GM13977 (cell line): Measurements from ENCODE around the gene BABAM2.

Experiments
- DNase-seq: peaks from one replicate; pipeline ENCODE4 v3.0.0; 2012; ENCODE audit warnings: low spot score
- in situ Hi-C: fragments of 300-500 bp; cut with MboI; formaldehyde crosslinking; loops from one replicate; pipeline ENCODE4 v1.12.0; 2022; ENCODE audit warnings: low sequenced_read_pairs, low pct_unique_long_range_greater_than_20kb, mixed read lengths, inconsistent platforms; ENCODE audit not compliant: unreplicated experiment
- TF ChIP-seq, protein P1 (sequence below): IDR thresholded peaks from 2 replicates; pipeline ENCODE4 v1.5.1; 2012; ENCODE audit warnings: mild to moderate bottlenecking, control low read depth; ENCODE audit not compliant: insufficient read depth; ENCODE audit errors: extremely low read depth, missing control alignments

BABAM2 gene

DNA sequence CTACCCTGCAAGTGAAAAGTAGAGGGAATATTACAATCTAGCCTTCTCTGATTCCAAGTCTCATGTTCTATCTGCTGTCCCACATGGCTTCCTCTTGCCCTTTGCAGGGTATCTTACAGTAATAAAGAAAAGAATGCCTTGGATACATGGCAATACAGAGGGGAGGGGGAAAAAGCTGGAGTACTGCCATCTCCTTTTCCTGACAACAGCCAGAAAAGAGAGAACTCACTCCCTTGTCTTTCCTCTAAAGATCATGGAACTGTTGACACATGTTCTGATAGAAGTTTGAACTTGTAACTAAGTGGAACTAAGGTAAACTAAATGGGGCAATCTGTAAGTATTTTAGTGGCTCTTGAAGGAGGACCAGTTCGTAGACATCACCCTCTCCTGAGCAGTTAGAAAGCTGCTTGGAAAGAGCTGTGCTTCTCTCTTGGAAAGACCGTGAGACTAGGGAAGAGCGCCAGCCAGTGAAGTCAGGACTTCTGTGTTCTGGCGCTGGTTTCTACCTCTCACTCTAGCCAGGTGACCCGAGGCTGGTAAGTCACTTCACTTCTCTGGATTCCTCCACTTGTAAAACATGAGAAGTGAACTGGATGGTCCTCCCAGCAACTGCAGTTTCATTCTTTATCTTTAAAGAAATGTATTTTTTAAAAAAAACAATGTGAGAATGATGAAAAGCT lies 259.8 kb downstream of the BABAM2 start:
- no peak for DNase-seq
- in situ Hi-C loops = no loop called here
- TF ChIP-seq, protein P1, sequence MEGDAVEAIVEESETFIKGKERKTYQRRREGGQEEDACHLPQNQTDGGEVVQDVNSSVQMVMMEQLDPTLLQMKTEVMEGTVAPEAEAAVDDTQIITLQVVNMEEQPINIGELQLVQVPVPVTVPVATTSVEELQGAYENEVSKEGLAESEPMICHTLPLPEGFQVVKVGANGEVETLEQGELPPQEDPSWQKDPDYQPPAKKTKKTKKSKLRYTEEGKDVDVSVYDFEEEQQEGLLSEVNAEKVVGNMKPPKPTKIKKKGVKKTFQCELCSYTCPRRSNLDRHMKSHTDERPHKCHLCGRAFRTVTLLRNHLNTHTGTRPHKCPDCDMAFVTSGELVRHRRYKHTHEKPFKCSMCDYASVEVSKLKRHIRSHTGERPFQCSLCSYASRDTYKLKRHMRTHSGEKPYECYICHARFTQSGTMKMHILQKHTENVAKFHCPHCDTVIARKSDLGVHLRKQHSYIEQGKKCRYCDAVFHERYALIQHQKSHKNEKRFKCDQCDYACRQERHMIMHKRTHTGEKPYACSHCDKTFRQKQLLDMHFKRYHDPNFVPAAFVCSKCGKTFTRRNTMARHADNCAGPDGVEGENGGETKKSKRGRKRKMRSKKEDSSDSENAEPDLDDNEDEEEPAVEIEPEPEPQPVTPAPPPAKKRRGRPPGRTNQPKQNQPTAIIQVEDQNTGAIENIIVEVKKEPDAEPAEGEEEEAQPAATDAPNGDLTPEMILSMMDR = no peak

DNA sequence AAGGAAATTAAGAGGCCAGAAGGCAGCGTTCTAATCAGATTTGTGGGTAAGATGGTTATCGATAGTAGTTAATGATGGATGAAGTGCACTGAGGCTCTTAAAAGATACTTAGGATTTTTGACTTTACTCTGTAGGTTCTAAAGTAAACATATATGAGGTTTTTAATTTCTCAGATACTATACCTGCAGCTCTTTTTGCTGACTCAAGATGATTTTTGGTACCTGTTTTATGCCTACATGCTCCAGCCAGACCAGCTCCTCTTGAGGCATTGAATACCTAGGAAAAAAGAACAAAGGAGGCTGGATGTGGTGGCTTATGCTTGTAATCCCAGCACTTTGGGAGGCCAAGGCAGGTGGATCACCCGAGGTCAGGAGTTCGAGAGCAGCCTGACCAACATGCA lies 260.5 kb downstream of the BABAM2 start:
- in situ Hi-C loops = no loop called here
- TF ChIP-seq, protein P1 = no peak
- DNase-seq = no peak

DNA sequence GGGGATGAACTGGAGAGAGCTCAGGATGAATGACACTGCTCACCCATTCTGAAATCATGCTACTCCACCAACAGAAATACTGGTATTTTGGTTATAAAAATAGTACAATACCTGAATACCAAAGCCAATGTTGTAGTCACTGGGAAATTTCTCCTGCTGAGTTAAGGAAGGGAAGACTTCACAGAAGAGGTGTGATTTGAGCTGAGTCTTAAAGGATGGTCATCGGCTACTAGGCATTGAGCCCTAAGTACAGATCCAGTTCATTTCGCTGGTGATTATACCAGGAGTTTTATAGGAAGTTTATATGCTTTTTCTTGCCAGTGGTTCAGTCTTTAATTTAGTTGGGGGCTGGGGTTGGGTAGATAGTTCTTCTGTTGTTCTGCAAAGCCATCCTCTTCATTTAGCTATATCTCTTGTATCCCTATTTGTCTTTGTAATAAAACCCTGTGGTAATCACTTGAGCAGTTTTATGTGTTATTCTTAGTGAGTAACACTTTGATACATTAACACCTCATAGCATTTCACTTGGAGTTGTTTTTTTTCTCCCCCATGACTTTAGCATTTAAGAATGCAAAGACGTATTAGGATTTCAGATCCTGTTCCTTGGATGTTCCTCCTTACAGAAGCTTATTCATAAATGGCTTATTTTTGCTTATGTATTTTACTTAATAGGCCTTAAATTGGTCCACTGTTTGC lies 262.2 kb downstream of the BABAM2 start:
- in situ Hi-C loops = no loop called here
- TF ChIP-seq, protein P1 = no peak

DNA sequence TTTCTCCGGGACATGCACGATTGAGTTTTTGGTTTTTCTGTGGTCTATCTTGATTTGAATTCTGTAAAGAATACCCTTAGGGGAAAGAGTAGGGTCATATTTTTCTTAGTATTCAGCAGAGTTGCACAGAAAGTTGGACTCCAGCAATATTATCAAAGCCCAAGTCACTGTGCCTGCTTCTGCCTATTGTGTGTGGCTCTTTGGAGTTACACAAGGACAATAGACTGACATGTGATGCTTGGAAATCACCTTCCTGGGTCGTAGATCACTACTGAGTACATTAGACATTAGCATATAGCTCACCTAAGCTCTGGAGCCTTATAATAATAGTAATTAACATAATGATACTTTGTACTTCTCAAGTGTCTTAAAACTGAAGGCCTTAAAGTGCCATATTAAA lies 263.3 kb downstream of the BABAM2 start:
- TF ChIP-seq, protein P1 = no peak
- DNase-seq = no peak
- in situ Hi-C loops = no loop called here

More for the DNA sequence above, 262.2 kb downstream of the BABAM2 start:
- no peak for DNase-seq

DNA sequence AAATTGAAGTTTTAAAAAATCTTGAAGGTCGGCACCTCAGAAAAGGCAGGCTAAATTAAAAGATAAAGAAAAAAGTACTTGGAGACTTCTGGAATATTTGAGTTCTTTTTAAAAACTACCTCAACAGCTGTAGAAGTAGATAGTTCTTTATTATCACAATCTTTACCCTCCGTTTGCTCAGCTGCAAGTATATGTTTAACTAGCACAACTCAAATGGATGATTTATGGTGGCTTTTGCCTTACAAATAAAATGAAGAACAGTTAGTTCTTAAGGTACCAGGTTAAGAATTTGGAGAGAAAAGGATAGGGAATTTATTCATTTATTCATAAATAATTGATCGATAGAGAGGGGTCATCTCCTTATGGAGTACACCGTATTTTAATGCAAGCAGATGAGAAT lies 264.6 kb downstream of the BABAM2 start:
- TF ChIP-seq, protein P1 = no peak
- in situ Hi-C loops = no loop called here
- no peak for DNase-seq

DNA sequence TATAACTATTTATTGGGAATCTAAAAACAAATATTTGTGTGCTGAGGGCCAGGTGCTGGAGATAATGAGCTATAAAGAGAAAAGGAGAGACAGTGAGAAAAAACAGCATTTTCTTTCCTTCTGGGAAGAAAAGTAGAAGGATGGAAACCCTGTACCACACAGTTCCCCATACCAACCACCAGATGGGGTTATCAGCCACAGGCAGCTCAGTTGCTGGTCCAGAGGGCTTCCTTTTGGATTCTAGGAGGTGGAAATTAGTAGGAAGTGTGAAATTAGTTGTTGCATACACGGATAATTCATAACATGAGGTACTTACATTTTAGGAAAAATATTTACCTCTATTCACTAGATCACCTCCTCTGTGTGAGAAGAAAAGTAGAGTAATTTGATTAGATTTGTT lies 265.1 kb downstream of the BABAM2 start:
- DNase-seq = no peak
- TF ChIP-seq, protein P1 = peak; percentile 24
- in situ Hi-C loops = no loop called here

DNA sequence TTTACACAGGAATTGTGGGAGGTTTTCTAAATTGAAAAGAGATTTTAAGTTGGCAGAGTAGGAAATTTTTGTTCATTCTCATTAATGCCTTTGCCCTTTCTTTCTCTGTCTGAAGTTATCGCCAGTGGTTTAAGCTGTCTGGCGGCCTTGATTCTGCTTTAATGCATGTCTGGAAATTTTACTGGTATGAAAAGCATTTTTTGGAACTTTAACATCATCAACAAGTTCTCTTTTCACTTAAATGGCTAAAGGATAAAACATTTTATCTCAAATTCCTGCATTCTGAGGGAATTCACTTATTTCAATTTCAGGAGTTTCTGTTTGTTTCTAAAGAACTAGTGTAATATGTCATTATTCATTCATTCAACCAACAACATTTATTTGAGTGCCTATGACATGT lies 268.3 kb downstream of the BABAM2 start:
- no peak for DNase-seq
- TF ChIP-seq, protein P1 = no peak
- in situ Hi-C loops = no loop called here
